ENCODE measurements around the gene MYT1.
"Not testable (repeated sequence)": the region's sequence is repeated elsewhere in the genome, so short reads cannot be mapped to it uniquely, and the experiment has no call there.

Gene MYT1

GRCh38 chr20:64184795-64185194, 20.5 kb downstream of the MYT1 start:
- peaks cover 0 to 5% (median 0%) of the 10 kb centered on the region in 3 experiments for H3K27me3 ChIP-seq (ENCODE audit: control insufficient read depth in 3 of 3, insufficient read depth in 3 of 3, low read depth in 1 of 3, low read length in 3 of 3)
- no peak overlapping the region for H3K23ac ChIP-seq (ENCODE audit: low read depth, low read length, poor library complexity)
- peaks cover 0 to 1% of the 10 kb centered on the region in 2 donors for H3K36me3 ChIP-seq (replicated peaks in 1 of 2; ENCODE audit: control insufficient read depth in 2 of 2, insufficient read depth in 2 of 2, low read length in 2 of 2)
- peaks cover 11 to 15% of the 10 kb centered on the region in 2 donors for H3K4me1 ChIP-seq (ENCODE audit: control insufficient read depth in 2 of 2, insufficient read depth in 1 of 2, low read depth in 1 of 2, low read length in 2 of 2)
- H4K91ac ChIP-seq (ENCODE audit: low read depth, low read length, poor library complexity), result no peak overlapping the region
- H2BK12ac ChIP-seq (ENCODE audit: low read length), result no peak overlapping the region
- peaks cover 0 to 6% of the 10 kb centered on the region in 2 donors for H3K9me3 ChIP-seq (replicated peaks in 1 of 2; ENCODE audit: control insufficient read depth in 2 of 2, insufficient read depth in 1 of 2, low read depth in 1 of 2, low read length in 2 of 2)
- no peak overlapping the region for H2BK15ac ChIP-seq (ENCODE audit: low read length)
- no peak overlapping the region for H3K9ac ChIP-seq (ENCODE audit: low read depth, low read length, poor library complexity)
- H3K14ac ChIP-seq (ENCODE audit: low read length), result no peak overlapping the region
- H3K27ac ChIP-seq (replicated peaks; ENCODE audit: low read length), result no peak overlapping the region
- no peak overlapping the region for H3K4ac ChIP-seq (ENCODE audit: low read length)
- no peaks in the 10 kb centered on the region for H3K79me1 ChIP-seq (ENCODE audit: low read depth, low read length)
- DNase-seq (ENCODE audit: low spot score), result no peak
- H2BK120ac ChIP-seq (ENCODE audit: low read depth, low read length), result no peak overlapping the region
- H2AFZ ChIP-seq (ENCODE audit: low read length), result no peak overlapping the region
- H2AK5ac ChIP-seq (ENCODE audit: low read depth, low read length), result no peak overlapping the region
- no peak overlapping the region for H2BK5ac ChIP-seq (ENCODE audit: low read length)
- H4K8ac ChIP-seq (ENCODE audit: low read depth, low read length), result no peak overlapping the region
- WGBS, 2 donors (ENCODE audit: extremely low coverage in 2 of 2, insufficient read length in 2 of 2, insufficient replicate concordance in 1 of 2), result no CpG with 5 or more reads among the region's 12 CpGs
- H3K4me2 ChIP-seq (ENCODE audit: insufficient read depth, low read length, poor library complexity, severe bottlenecking), result no peak overlapping the region
- H3K18ac ChIP-seq (ENCODE audit: low read length), result no peak overlapping the region
- H3K4me3 ChIP-seq (ENCODE audit: low read length in 2 of 2), result no peak overlapping the region

DNA sequence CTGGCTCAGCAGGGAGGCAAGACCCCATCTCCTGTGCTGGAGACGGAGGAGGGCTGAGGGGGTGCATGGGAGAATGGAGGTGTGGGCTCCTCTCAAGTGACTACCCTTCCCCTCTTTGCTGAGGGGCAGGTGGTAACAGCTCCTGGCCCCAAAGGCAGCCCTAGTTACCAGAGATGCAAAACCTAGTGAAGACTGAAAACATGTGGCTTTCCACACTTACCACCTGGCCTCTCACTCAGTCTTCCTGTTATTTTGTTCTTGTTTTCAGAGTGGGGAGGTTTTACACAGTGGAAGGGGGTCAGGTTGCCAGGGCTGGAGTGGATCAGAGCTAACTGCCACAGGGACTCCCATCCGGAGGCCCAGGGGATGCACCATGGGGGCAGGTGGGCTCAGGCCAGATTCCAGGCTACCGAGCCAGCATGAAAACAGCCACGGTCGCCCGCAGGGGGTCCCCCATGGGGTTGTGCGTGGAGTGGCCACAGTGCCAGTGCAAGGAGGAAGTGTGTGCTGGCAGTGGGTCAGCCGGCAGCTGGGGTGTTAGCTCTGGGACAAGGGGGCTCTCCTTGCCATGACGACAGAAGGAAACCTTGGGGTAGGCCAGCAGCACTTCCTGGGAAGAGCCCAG, 21.1 kb downstream of the MYT1 start:
- peak overlapping the region; percentile 57 for H2BK120ac ChIP-seq (ENCODE audit: low read depth, low read length)
- no peak for DNase-seq (ENCODE audit: low spot score)
- peaks cover 0 to 5% (median 0%) of the 10 kb centered on the region in 3 experiments for H3K27me3 ChIP-seq (ENCODE audit: control insufficient read depth in 3 of 3, insufficient read depth in 3 of 3, low read depth in 1 of 3, low read length in 3 of 3)
- no peak overlapping the region for H3K9ac ChIP-seq (ENCODE audit: low read depth, low read length, poor library complexity)
- H3K23ac ChIP-seq (ENCODE audit: low read depth, low read length, poor library complexity), result peak overlapping the region; percentile 43
- H3K36me3 ChIP-seq (replicated peaks in 1 of 2; ENCODE audit: control insufficient read depth in 2 of 2, insufficient read depth in 2 of 2, low read length in 2 of 2), result no peaks in the 10 kb centered on the region
- H4K8ac ChIP-seq (ENCODE audit: low read depth, low read length), result no peak overlapping the region
- no peak overlapping the region for H2AFZ ChIP-seq (ENCODE audit: low read length)
- H2BK12ac ChIP-seq (ENCODE audit: low read length), result no peak overlapping the region
- no peak overlapping the region for H4K91ac ChIP-seq (ENCODE audit: low read depth, low read length, poor library complexity)
- H3K27ac ChIP-seq (replicated peaks; ENCODE audit: low read length), result no peak overlapping the region
- peaks cover 13 to 18% of the 10 kb centered on the region in 2 donors for H3K4me1 ChIP-seq (ENCODE audit: control insufficient read depth in 2 of 2, insufficient read depth in 1 of 2, low read depth in 1 of 2, low read length in 2 of 2)
- H3K14ac ChIP-seq (ENCODE audit: low read length), result no peak overlapping the region
- WGBS, 2 donors (ENCODE audit: extremely low coverage in 2 of 2, insufficient read length in 2 of 2, insufficient replicate concordance in 1 of 2), result no CpG with 5 or more reads among the region's 9 CpGs
- H3K9me3 ChIP-seq (replicated peaks in 1 of 2; ENCODE audit: control insufficient read depth in 2 of 2, insufficient read depth in 1 of 2, low read depth in 1 of 2, low read length in 2 of 2), result peaks cover 0 to 4% of the 10 kb centered on the region in 2 donors
- H3K4ac ChIP-seq (ENCODE audit: low read length), result no peak overlapping the region
- H2AK5ac ChIP-seq (ENCODE audit: low read depth, low read length), result peak overlapping the region; percentile 28
- H3K79me1 ChIP-seq (ENCODE audit: low read depth, low read length), result no peaks in the 10 kb centered on the region
- H2BK15ac ChIP-seq (ENCODE audit: low read length), result no peak overlapping the region
- H2BK5ac ChIP-seq (ENCODE audit: low read length), result no peak overlapping the region
- no peak overlapping the region for H3K4me3 ChIP-seq (ENCODE audit: low read length in 2 of 2)
- H3K18ac ChIP-seq (ENCODE audit: low read length), result peak overlapping the region; percentile 30
- no peak overlapping the region for H3K4me2 ChIP-seq (ENCODE audit: insufficient read depth, low read length, poor library complexity, severe bottlenecking)

DNA sequence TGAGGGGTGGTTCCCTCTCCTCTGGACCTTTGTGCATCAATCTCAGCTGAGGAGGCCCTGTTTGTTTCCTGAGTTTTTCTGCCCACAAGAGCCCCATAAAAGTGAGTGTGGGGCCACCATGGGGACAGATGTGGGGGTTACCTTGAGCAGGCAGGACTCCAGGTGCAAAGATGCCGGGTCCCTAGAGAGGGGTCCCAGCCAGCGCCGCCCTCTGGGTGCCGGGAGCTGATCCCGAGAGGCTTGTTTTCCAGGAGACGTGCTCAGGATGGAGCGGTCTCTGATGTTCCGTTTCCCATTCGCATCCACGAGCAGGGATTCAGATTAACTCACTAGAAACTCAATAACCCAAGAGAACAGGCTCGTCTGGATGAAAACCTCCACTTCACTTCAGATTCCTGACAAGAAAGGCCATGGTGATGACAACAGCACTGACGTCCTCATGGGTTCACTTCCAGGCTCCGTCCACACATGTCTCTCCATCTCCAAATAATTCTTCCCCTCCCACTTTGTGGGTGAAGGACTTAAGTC, 21.9 kb downstream of the MYT1 start:
- no CpG with 5 or more reads among the region's 13 CpGs for WGBS, 2 donors (ENCODE audit: extremely low coverage in 2 of 2, insufficient read length in 2 of 2, insufficient replicate concordance in 1 of 2)

DNA sequence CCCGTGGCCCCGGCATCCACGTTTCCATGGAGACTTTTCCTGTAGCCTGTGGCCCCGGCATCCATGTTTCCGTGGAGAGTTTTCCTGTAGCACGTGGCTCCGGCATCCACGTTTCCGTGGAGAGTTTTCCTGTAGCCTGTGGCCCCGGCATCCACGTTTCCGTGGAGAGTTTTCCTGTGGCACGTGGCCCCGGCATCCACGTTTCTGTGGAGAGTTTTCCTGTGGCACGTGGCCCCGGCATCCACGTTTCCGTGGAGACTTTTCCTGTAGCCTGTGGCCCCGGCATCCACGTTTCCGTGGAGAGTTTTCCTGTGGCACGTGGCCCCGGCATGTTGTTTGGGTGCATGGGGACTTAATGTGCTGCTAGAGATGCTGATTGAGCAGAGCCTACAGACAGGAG, 23.0 kb downstream of the MYT1 start:
- not testable (repeated sequence) for H3K27ac ChIP-seq (replicated peaks; ENCODE audit: low read length); H2BK5ac ChIP-seq (ENCODE audit: low read length); H3K14ac ChIP-seq (ENCODE audit: low read length); H3K4ac ChIP-seq (ENCODE audit: low read length); H3K27me3 ChIP-seq (ENCODE audit: control insufficient read depth in 3 of 3, insufficient read depth in 3 of 3, low read depth in 1 of 3, low read length in 3 of 3); H2BK15ac ChIP-seq (ENCODE audit: low read length); DNase-seq (ENCODE audit: low spot score); H3K23ac ChIP-seq (ENCODE audit: low read depth, low read length, poor library complexity); H2AK5ac ChIP-seq (ENCODE audit: low read depth, low read length); H3K18ac ChIP-seq (ENCODE audit: low read length); H2BK12ac ChIP-seq (ENCODE audit: low read length); H2AFZ ChIP-seq (ENCODE audit: low read length); H3K36me3 ChIP-seq (replicated peaks in 1 of 2; ENCODE audit: control insufficient read depth in 2 of 2, insufficient read depth in 2 of 2, low read length in 2 of 2); H4K91ac ChIP-seq (ENCODE audit: low read depth, low read length, poor library complexity); H3K9me3 ChIP-seq (replicated peaks in 1 of 2; ENCODE audit: control insufficient read depth in 2 of 2, insufficient read depth in 1 of 2, low read depth in 1 of 2, low read length in 2 of 2); H3K4me2 ChIP-seq (ENCODE audit: insufficient read depth, low read length, poor library complexity, severe bottlenecking); H4K8ac ChIP-seq (ENCODE audit: low read depth, low read length); H3K4me3 ChIP-seq (ENCODE audit: low read length in 2 of 2); H2BK120ac ChIP-seq (ENCODE audit: low read depth, low read length); H3K79me1 ChIP-seq (ENCODE audit: low read depth, low read length); H3K9ac ChIP-seq (ENCODE audit: low read depth, low read length, poor library complexity)
- H3K4me1 ChIP-seq (ENCODE audit: control insufficient read depth in 2 of 2, insufficient read depth in 1 of 2, low read depth in 1 of 2, low read length in 2 of 2), result peaks cover 16 to 18% of the 10 kb centered on the region in 2 donors
- no CpG with 5 or more reads among the region's 24 CpGs for WGBS, 2 donors (ENCODE audit: extremely low coverage in 2 of 2, insufficient read length in 2 of 2, insufficient replicate concordance in 1 of 2)

More for the DNA sequence above, 21.9 kb downstream of the MYT1 start:
- H2AK5ac ChIP-seq (ENCODE audit: low read depth, low read length), result peak overlapping the region; percentile 13
- no peak overlapping the region for H2BK5ac ChIP-seq (ENCODE audit: low read length)
- no peak for DNase-seq (ENCODE audit: low spot score)
- no peak overlapping the region for H3K4me2 ChIP-seq (ENCODE audit: insufficient read depth, low read length, poor library complexity, severe bottlenecking)
- peaks cover 14 to 18% of the 10 kb centered on the region in 2 donors for H3K4me1 ChIP-seq (ENCODE audit: control insufficient read depth in 2 of 2, insufficient read depth in 1 of 2, low read depth in 1 of 2, low read length in 2 of 2)
- H2AFZ ChIP-seq (ENCODE audit: low read length), result no peak overlapping the region
- no peak overlapping the region for H3K9ac ChIP-seq (ENCODE audit: low read depth, low read length, poor library complexity)
- H3K36me3 ChIP-seq (replicated peaks in 1 of 2; ENCODE audit: control insufficient read depth in 2 of 2, insufficient read depth in 2 of 2, low read length in 2 of 2), result no peaks in the 10 kb centered on the region
- peaks cover 0 to 5% (median 0%) of the 10 kb centered on the region in 3 experiments for H3K27me3 ChIP-seq (ENCODE audit: control insufficient read depth in 3 of 3, insufficient read depth in 3 of 3, low read depth in 1 of 3, low read length in 3 of 3)
- no peak overlapping the region for H4K8ac ChIP-seq (ENCODE audit: low read depth, low read length)
- H3K14ac ChIP-seq (ENCODE audit: low read length), result no peak overlapping the region
- H4K91ac ChIP-seq (ENCODE audit: low read depth, low read length, poor library complexity), result no peak overlapping the region
- peaks cover 0 to 2% of the 10 kb centered on the region in 2 donors for H3K9me3 ChIP-seq (replicated peaks in 1 of 2; ENCODE audit: control insufficient read depth in 2 of 2, insufficient read depth in 1 of 2, low read depth in 1 of 2, low read length in 2 of 2)
- no peak overlapping the region for H3K4ac ChIP-seq (ENCODE audit: low read length)
- no peak overlapping the region for H3K18ac ChIP-seq (ENCODE audit: low read length)
- no peak overlapping the region for H3K23ac ChIP-seq (ENCODE audit: low read depth, low read length, poor library complexity)
- H3K4me3 ChIP-seq (ENCODE audit: low read length in 2 of 2), result no peak overlapping the region
- no peaks in the 10 kb centered on the region for H3K79me1 ChIP-seq (ENCODE audit: low read depth, low read length)
- H2BK120ac ChIP-seq (ENCODE audit: low read depth, low read length), result no peak overlapping the region
- no peak overlapping the region for H2BK12ac ChIP-seq (ENCODE audit: low read length)
- H3K27ac ChIP-seq (replicated peaks; ENCODE audit: low read length), result no peak overlapping the region
- H2BK15ac ChIP-seq (ENCODE audit: low read length), result no peak overlapping the region
